Psoas muscle (tissue), 8 donors: ENCODE measurements around the gene ZNF608. TPM values are rescaled to one million over a fixed set of nuclear protein-coding genes. Genes with fewer than 3 reads are reported as not detected.

Experiments used
- ATAC-seq, 4 donors: fragments of 200-7000 bp; cut with Tn5 transposase; one replicate each; pipeline ENCODE4 v1.9.1; 2020; ENCODE audit warnings: moderate library complexity in 3 of 4, mild to moderate bottlenecking in 2 of 4
- DNase-seq, 2 donors: peaks; one replicate each; pipeline ENCODE4 v3.0.0-alpha.2; 2020
- H3K27ac ChIP-seq: fragments of 200-600 bp; one replicate; pipeline ENCODE4 v1.8.0; 2022
- H3K27me3 ChIP-seq, 3 donors: fragments of 200-600 bp in 1 of 3; one replicate each; pipeline versions ENCODE4 v1.6.1 to v1.8.0; 2013 to 2022; ENCODE audit warnings: low read length in 2 of 3, mild to moderate bottlenecking in 2 of 3, moderate library complexity in 1 of 3; ENCODE audit not compliant: insufficient read depth in 3 of 3
- H3K36me3 ChIP-seq, 2 donors: fragments of 200-600 bp in 1 of 2; one replicate each; pipeline versions ENCODE4 v1.6.1 to v1.8.0; 2013 to 2022; ENCODE audit warnings: low read depth in 1 of 2, mild to moderate bottlenecking in 1 of 2, moderate library complexity in 1 of 2; ENCODE audit not compliant: insufficient read depth in 1 of 2
- H3K4me1 ChIP-seq: fragments of 200-600 bp; one replicate; pipeline ENCODE4 v1.8.0; 2022
- H3K4me3 ChIP-seq: fragments of 200-600 bp; one replicate; pipeline ENCODE4 v1.8.0; 2022; ENCODE audit warnings: mild to moderate bottlenecking
- H3K9me3 ChIP-seq: fragments of 200-600 bp; one replicate; pipeline ENCODE4 v1.8.0; 2022
- CTCF ChIP-seq: fragments of 200-600 bp; IDR thresholded peaks from one replicate; pipeline ENCODE4 v1.8.0; 2022; ENCODE audit warnings: antibody characterized with exemption
- WGBS, 3 donors: extraction: QIAGEN DNeasy Blood & Tissue Kit; methylation state at CpG; one replicate each; pipeline versions ENCODE4 v1.1.6 to v1.1.7; 2013; 5-methylcytosine and 5-hydroxymethylcytosine counted together
- intact Hi-C, 2 donors: fragments of 100-400 bp; cut with DNase I; formaldehyde crosslinking; loops; one replicate each; pipeline versions ENCODE4 v1.11.0 to v1.14.2; 2022
- polyA plus RNA-seq, 3 donors: library from polyadenylated mRNA; stranded (reverse); fragments of 200-250 nt; gene quantifications; one replicate each; pipeline ENCODE4 v1.2.3, GENCODE V29; 2013
- total RNA-seq, 4 donors: library from RNA; stranded (reverse); fragmentation: NEBNext Ultra II Directional in 2 of 4; extraction: Animal tissue kit (Norgen Biotek cat#: 25700) in 2 of 4; gene quantifications; one replicate each; pipeline versions ENCODE4 v1.2.1 to v1.2.4, GENCODE V29; 2021 to 2023
- donor health status: healthy with polysubstance abuse.
- donor health status: DM: no; HTN: no; CAD: no; lungs with moderate emphysema.
- donor health status: Bipolar disorder and iron deficiency.
- donor health status: healthy.
- donor health status: DM: yes; HTN: yes; CAD: no.
- donor health status: DM: no; HTN: no; CAD: no.
- donor health status: DM: no; HTN: no; CAD: no.
- donor health status: DM: yes; HTN: yes; CAD: no.

Gene ZNF608
- total and polyA plus RNA-seq, 7 donors, result 1.6 to 11.7 (median 9.0) TPM

GRCh38 chr5:124789104-124789605, 42.7 kb upstream of the ZNF608 start:
- ATAC-seq (no peak), DNase-seq (no peak)
- WGBS, 3 donors, result 91 to 93% (median 93%) methylated on average over 4 of the region's 4 CpGs
- H3K4me1 ChIP-seq, result no peaks in the 10 kb centered on the region
- H3K9me3 ChIP-seq, result no peaks in the 10 kb centered on the region
- H3K36me3 ChIP-seq, result no peaks in the 10 kb centered on the region
- TF ChIP-seq CTCF, result no peak
- no peaks in the 10 kb centered on the region for H3K27me3 ChIP-seq
- intact Hi-C loops, result no loop called here
- no peak overlapping the region for H3K4me3 ChIP-seq
- no peak overlapping the region for H3K27ac ChIP-seq

GRCh38 chr5:124783794-124784193, 37.4 kb upstream of the ZNF608 start:
- no peak for DNase-seq
- peak in 1 of 4 donors; percentile 29 for ATAC-seq
- WGBS, 3 donors, result 76 to 87% (median 76%) methylated on average over 2 of the region's 2 CpGs

GRCh38 chr5:124783285-124783684, 36.8 kb upstream of the ZNF608 start:
- no peak for DNase-seq
- H3K27me3 ChIP-seq, result peaks cover 0 to 2% (median 0%) of the 10 kb centered on the region in 3 donors
- no peaks in the 10 kb centered on the region for H3K36me3 ChIP-seq
- H3K9me3 ChIP-seq, result peaks cover 4% of the 10 kb centered on the region
- no peaks in the 10 kb centered on the region for H3K4me1 ChIP-seq
- intact Hi-C loops, result no loop called here
- H3K27ac ChIP-seq, result no peak overlapping the region
- no peak for ATAC-seq
- WGBS, 3 donors, result 97 to 99% (median 99%) methylated on average over 3 of the region's 3 CpGs
- no peak overlapping the region for H3K4me3 ChIP-seq
- no peak for TF ChIP-seq CTCF

More at GRCh38 chr5:124783794-124784193, 37.4 kb upstream of the ZNF608 start:
- Histone ChIP-seq H3K27me3 (peaks cover 0 to 2% (median 0%) of the 10 kb centered on the region in 3 donors), H3K9me3 (peaks cover 4% of the 10 kb centered on the region), H3K4me3 (no peak overlapping the region), H3K4me1 (no peaks in the 10 kb centered on the region), H3K27ac (no peak overlapping the region), H3K36me3 (no peaks in the 10 kb centered on the region)
- intact Hi-C loops, result no loop called here
- TF ChIP-seq CTCF, result no peak

- DNase-seq (no peak), ATAC-seq (no peak)
- peaks cover 4% of the 10 kb centered on the region for H3K9me3 ChIP-seq
- H3K4me1 ChIP-seq, result no peaks in the 10 kb centered on the region
- WGBS, 3 donors, result 96 to 100% (median 100%) methylated on average over 1 of the region's 1 CpG
- H3K36me3 ChIP-seq, result no peaks in the 10 kb centered on the region
- intact Hi-C loops, result no loop called here
- H3K27ac ChIP-seq, result no peak overlapping the region
- H3K4me3 ChIP-seq, result no peak overlapping the region
- peaks cover 0 to 2% (median 0%) of the 10 kb centered on the region in 3 donors for H3K27me3 ChIP-seq
- TF ChIP-seq CTCF, result no peak
These were observed 35.8 kb upstream of the ZNF608 start for GRCh38 chr5:124782262-124782661.

GRCh38 chr5:124780011-124780410, 33.6 kb upstream of the ZNF608 start:
- WGBS, 3 donors, result 73 to 89% (median 80%) methylated on average over 4 of the region's 4 CpGs
- H3K27ac ChIP-seq, result no peak overlapping the region

More at GRCh38 chr5:124780011-124780410, 33.6 kb upstream of the ZNF608 start:
- Histone ChIP-seq H3K4me3 (no peak overlapping the region), H3K27me3 (peaks cover 0 to 2% (median 0%) of the 10 kb centered on the region in 3 donors), H3K9me3 (peaks cover 4% of the 10 kb centered on the region), H3K4me1 (no peaks in the 10 kb centered on the region), H3K36me3 (no peaks in the 10 kb centered on the region)
- intact Hi-C loops, result no loop called here
- ATAC-seq (no peak), DNase-seq (no peak)
- TF ChIP-seq CTCF, result no peak
